Measurements from ENCODE around the gene PI4KA. TPM values are rescaled to one million over a fixed set of nuclear protein-coding genes. Genes with fewer than 3 reads are reported as not detected.
"Not testable (repeated sequence)": the region's sequence is repeated elsewhere in the genome, so short reads cannot be mapped to it uniquely, and the experiment has no call there.

The PI4KA gene
- total RNA-seq, 4 donors from 2014 or later, result 69.8 to 115 (median 82.3) TPM

GRCh38 chr22:20666560-20666959 is 192.1 kb downstream of the PI4KA start:
- TF ChIP-seq POLR2A (IDR thresholded peaks at IDR 0.05; ENCODE audit: low read depth), result no peak
- TF ChIP-seq EP300 (IDR thresholded peaks at IDR 0.05), result no peak
- no peak for TF ChIP-seq CTCF (IDR thresholded peaks at IDR 0.05)
- no peak for TF ChIP-seq POLR2AphosphoS5 (IDR thresholded peaks at IDR 0.05)
- Histone ChIP-seq H3K4me1 (peaks cover 0 to 9% (median 6%) of the 10 kb centered on the region in 4 donors), H3K4me3 (no peak overlapping the region), H3K9me3 (peaks cover 0 to 9% (median 2%) of the 10 kb centered on the region in 4 donors), H3K27ac (replicated peaks in 1 of 4) (no peak overlapping the region), H3K27me3 (peaks cover 0 to 58% (median 11%) of the 10 kb centered on the region in 4 donors), H3K36me3 (no peaks in the 10 kb centered on the region)
- intact Hi-C loops (cut with DNase I), result no loop called here
- DNase-seq (ENCODE audit: extremely low spot score), result no peak
- 86% methylated on average over 1 of the region's 1 CpG for WGBS

- peaks cover 0 to 41% (median 0%) of the 10 kb centered on the region in 4 donors for H3K27me3 ChIP-seq
- no peaks in the 10 kb centered on the region for H3K36me3 ChIP-seq
- no peak for DNase-seq (ENCODE audit: extremely low spot score)
- peaks cover 0 to 9% (median 2%) of the 10 kb centered on the region in 4 donors for H3K9me3 ChIP-seq
- TF ChIP-seq CTCF (IDR thresholded peaks at IDR 0.05) (no peak), POLR2A (IDR thresholded peaks at IDR 0.05; ENCODE audit: low read depth) (no peak), POLR2AphosphoS5 (IDR thresholded peaks at IDR 0.05) (no peak), EP300 (IDR thresholded peaks at IDR 0.05) (no peak)
- no peaks in the 10 kb centered on the region for H3K4me1 ChIP-seq
- intact Hi-C loops (cut with DNase I), result no loop called here
- 100% methylated on average over 1 of the region's 1 CpG for WGBS
- no peak overlapping the region for H3K4me3 ChIP-seq
- H3K27ac ChIP-seq (replicated peaks in 1 of 4), result no peak overlapping the region
These were observed 194.0 kb downstream of the PI4KA start for GRCh38 chr22:20664594-20664959.

GRCh38 chr22:20663941-20664593 is 194.5 kb downstream of the PI4KA start:
- WGBS, result 78% methylated on average over 6 of the region's 7 CpGs
- TF ChIP-seq EP300 (IDR thresholded peaks at IDR 0.05), result no peak
- no peak for TF ChIP-seq POLR2AphosphoS5 (IDR thresholded peaks at IDR 0.05)
- no peak for TF ChIP-seq CTCF (IDR thresholded peaks at IDR 0.05)
- no peak for TF ChIP-seq POLR2A (IDR thresholded peaks at IDR 0.05; ENCODE audit: low read depth)
- peak; percentile 77 for DNase-seq (ENCODE audit: extremely low spot score)

GRCh38 chr22:20663137-20663828 is 195.3 kb downstream of the PI4KA start:
- 100% methylated on average over 1 of the region's 1 CpG for WGBS
- peaks cover 0 to 9% (median 2%) of the 10 kb centered on the region in 4 donors for H3K9me3 ChIP-seq
- intact Hi-C loops (cut with DNase I), result no loop called here
- H3K27ac ChIP-seq (replicated peaks in 1 of 4), result no peak overlapping the region
- no peak for TF ChIP-seq EP300 (IDR thresholded peaks at IDR 0.05)
- TF ChIP-seq POLR2A (IDR thresholded peaks at IDR 0.05; ENCODE audit: low read depth), result no peak
- no peak for TF ChIP-seq POLR2AphosphoS5 (IDR thresholded peaks at IDR 0.05)
- TF ChIP-seq CTCF (IDR thresholded peaks at IDR 0.05), result no peak
- DNase-seq (ENCODE audit: extremely low spot score), result no peak
- H3K4me1 ChIP-seq, result no peaks in the 10 kb centered on the region
- H3K4me3 ChIP-seq, result no peak overlapping the region
- H3K27me3 ChIP-seq, result peaks cover 0 to 28% (median 0%) of the 10 kb centered on the region in 4 donors
- no peaks in the 10 kb centered on the region for H3K36me3 ChIP-seq

More at GRCh38 chr22:20663941-20664593, 194.5 kb downstream of the PI4KA start:
- Histone ChIP-seq H3K27me3 (peaks cover 0 to 36% (median 0%) of the 10 kb centered on the region in 4 donors), H3K36me3 (no peaks in the 10 kb centered on the region), H3K4me3 (no peak overlapping the region), H3K9me3 (peaks cover 0 to 9% (median 2%) of the 10 kb centered on the region in 4 donors), H3K27ac (replicated peaks in 1 of 4) (no peak overlapping the region), H3K4me1 (no peaks in the 10 kb centered on the region)
- intact Hi-C loops (cut with DNase I), result no loop called here

- intact Hi-C loops (cut with DNase I); H3K4me1 ChIP-seq; H3K36me3 ChIP-seq; H3K9me3 ChIP-seq; DNase-seq (ENCODE audit: extremely low spot score); H3K27ac ChIP-seq (replicated peaks in 1 of 4); H3K4me3 ChIP-seq: not testable (repeated sequence)
- 67% methylated on average over 4 of the region's 4 CpGs for WGBS
- H3K27me3 ChIP-seq, result peaks cover 0 to 26% (median 0%) of the 10 kb centered on the region in 4 donors
These were observed 196.0 kb downstream of the PI4KA start for GRCh38 chr22:20662524-20663036.

Data from esophagus muscularis mucosa (tissue), 4 donors.